Breast epithelium (tissue), 4 donors: ENCODE results near the gene IL19. TPM values are rescaled to one million over a fixed set of nuclear protein-coding genes. Genes with fewer than 3 reads are reported as not detected.

Experiments used
- DNase-seq, 2 donors: peaks; one replicate each; pipeline ENCODE4 v3.0.0-alpha.2; 2019; ENCODE audit warnings: low spot score in 2 of 2
- H3K27ac ChIP-seq, 2 donors: fragments of 200-600 bp; sonication (generic) in 1 of 2; one replicate each; pipeline ENCODE4 v1.5.1; 2016 to 2019; ENCODE audit warnings: mild to moderate bottlenecking in 1 of 2
- H3K27me3 ChIP-seq, 2 donors: fragments of 200-600 bp; sonication (generic) in 1 of 2; one replicate each; pipeline versions ENCODE4 v1.5.1 to v1.6.0; 2017 to 2019; ENCODE audit warnings: control low read depth in 1 of 2, mild to moderate bottlenecking in 1 of 2
- H3K36me3 ChIP-seq: fragments of 200-600 bp; one replicate; pipeline ENCODE4 v1.5.1; 2019
- H3K4me1 ChIP-seq, 2 donors: fragments of 200-600 bp; sonication (generic); one replicate each; pipeline ENCODE4 v1.5.1; 2016 to 2019; ENCODE audit warnings: control low read depth in 1 of 2
- H3K4me3 ChIP-seq, 3 donors: fragments of 200-600 bp; sonication (generic); 1 replicate in 2 of 3; 2 replicates in 1 of 3; pipeline ENCODE4 v1.5.1; 2016 to 2019; ENCODE audit warnings: mild to moderate bottlenecking in 3 of 3, moderate library complexity in 2 of 3
- H3K9me3 ChIP-seq, 2 donors: fragments of 200-600 bp; sonication (generic) in 1 of 2; one replicate each; pipeline ENCODE4 v1.5.1; 2016 to 2019; ENCODE audit warnings: control low read depth in 1 of 2
- POLR2A ChIP-seq: fragments of 450-650 bp; IDR thresholded peaks from one replicate; pipeline ENCODE4 v1.6.1; 2016; ENCODE audit warnings: antibody characterized with exemption, mild to moderate bottlenecking, moderate library complexity
- POLR2AphosphoS5 ChIP-seq, 3 donors: sonication (generic); formaldehyde crosslinking; IDR thresholded peaks; one replicate each; pipeline ENCODE4 v1.6.1; 2017; ENCODE audit warnings: antibody characterized with exemption in 3 of 3
- intact Hi-C: fragments of 100-400 bp; cut with DNase I; formaldehyde crosslinking; loops from one replicate; pipeline ENCODE4 v1.15.1; 2023; ENCODE audit warnings: low total_unique reads
- total RNA-seq, 3 donors: library from RNA; depleted of rRNA; stranded (reverse); fragments of >200 nt; gene quantifications; one replicate each; pipeline ENCODE4 v1.1.0, GENCODE V29; 2016
- TF ChIP-seq, protein P1 (sequence below), 3 donors: fragments of 450-650 bp; IDR thresholded peaks; one replicate each; pipeline ENCODE4 v1.5.1; 2016 to 2017; ENCODE audit warnings: antibody characterized with exemption in 3 of 3, mild to moderate bottlenecking in 3 of 3, moderate library complexity in 3 of 3

The IL19 gene
- total RNA-seq, 3 donors from 2014 or later = not detected

DNA sequence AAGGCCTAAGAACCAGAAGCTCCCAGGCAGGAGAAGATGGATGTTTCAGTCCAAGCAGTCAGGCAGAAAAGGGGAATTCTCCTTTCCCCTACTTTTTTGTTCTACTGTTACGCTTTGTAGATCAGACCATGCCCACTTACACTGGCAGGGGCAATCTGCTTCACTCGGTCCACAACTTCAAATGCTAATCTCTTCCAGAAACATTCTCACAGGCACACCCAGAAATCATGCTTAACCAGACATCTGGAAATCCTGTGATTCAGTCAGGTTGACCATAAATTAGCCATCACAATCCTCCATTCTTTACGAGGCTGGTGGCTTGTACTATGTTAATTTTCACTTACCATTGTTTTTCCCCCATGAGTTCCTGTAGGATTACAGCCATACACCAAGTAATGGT is 25.5 kb downstream of the IL19 start:
- Histone ChIP-seq H3K9me3 (no peaks in the 10 kb centered on the region), H3K27ac (no peak overlapping the region), H3K4me1 (no peaks in the 10 kb centered on the region), H3K4me3 (no peak overlapping the region), H3K27me3 (no peaks in the 10 kb centered on the region), H3K36me3 (no peaks in the 10 kb centered on the region)
- intact Hi-C loops = no loop called here
- DNase-seq = no peak
- no peak for TF ChIP-seq POLR2A
- no peak for TF ChIP-seq POLR2AphosphoS5 (IDR thresholded peaks at IDR 0.05)
- TF ChIP-seq, protein P1, sequence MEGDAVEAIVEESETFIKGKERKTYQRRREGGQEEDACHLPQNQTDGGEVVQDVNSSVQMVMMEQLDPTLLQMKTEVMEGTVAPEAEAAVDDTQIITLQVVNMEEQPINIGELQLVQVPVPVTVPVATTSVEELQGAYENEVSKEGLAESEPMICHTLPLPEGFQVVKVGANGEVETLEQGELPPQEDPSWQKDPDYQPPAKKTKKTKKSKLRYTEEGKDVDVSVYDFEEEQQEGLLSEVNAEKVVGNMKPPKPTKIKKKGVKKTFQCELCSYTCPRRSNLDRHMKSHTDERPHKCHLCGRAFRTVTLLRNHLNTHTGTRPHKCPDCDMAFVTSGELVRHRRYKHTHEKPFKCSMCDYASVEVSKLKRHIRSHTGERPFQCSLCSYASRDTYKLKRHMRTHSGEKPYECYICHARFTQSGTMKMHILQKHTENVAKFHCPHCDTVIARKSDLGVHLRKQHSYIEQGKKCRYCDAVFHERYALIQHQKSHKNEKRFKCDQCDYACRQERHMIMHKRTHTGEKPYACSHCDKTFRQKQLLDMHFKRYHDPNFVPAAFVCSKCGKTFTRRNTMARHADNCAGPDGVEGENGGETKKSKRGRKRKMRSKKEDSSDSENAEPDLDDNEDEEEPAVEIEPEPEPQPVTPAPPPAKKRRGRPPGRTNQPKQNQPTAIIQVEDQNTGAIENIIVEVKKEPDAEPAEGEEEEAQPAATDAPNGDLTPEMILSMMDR (IDR thresholded peaks at IDR 0.05) = no peak

GRCh38 chr1:206796981-206797402 is 26.4 kb downstream of the IL19 start:
- Histone ChIP-seq H3K9me3 (no peaks in the 10 kb centered on the region), H3K4me1 (no peaks in the 10 kb centered on the region), H3K27me3 (no peaks in the 10 kb centered on the region), H3K36me3 (no peaks in the 10 kb centered on the region), H3K27ac (no peak overlapping the region), H3K4me3 (no peak overlapping the region)
- TF ChIP-seq POLR2A = no peak
- TF ChIP-seq POLR2AphosphoS5 (IDR thresholded peaks at IDR 0.05) = no peak
- TF ChIP-seq, protein P1 (IDR thresholded peaks at IDR 0.05) = no peak
- intact Hi-C loops = no loop called here
- DNase-seq = no peak

GRCh38 chr1:206797534-206798383 is 27.2 kb downstream of the IL19 start:
- H3K36me3 ChIP-seq = no peaks in the 10 kb centered on the region
- H3K4me3 ChIP-seq = no peak overlapping the region
- no peaks in the 10 kb centered on the region for H3K4me1 ChIP-seq
- TF ChIP-seq POLR2A (no peak), POLR2AphosphoS5 (IDR thresholded peaks at IDR 0.05) (no peak)
- TF ChIP-seq, protein P1 (IDR thresholded peaks at IDR 0.05) = no peak
- H3K27ac ChIP-seq = no peak overlapping the region
- H3K27me3 ChIP-seq = no peaks in the 10 kb centered on the region
- no peak for DNase-seq
- intact Hi-C loops = no loop called here
- H3K9me3 ChIP-seq = no peaks in the 10 kb centered on the region

- intact Hi-C loops = no loop called here
- Histone ChIP-seq H3K27ac (no peak overlapping the region), H3K9me3 (no peaks in the 10 kb centered on the region), H3K4me3 (no peak overlapping the region), H3K36me3 (no peaks in the 10 kb centered on the region), H3K27me3 (no peaks in the 10 kb centered on the region), H3K4me1 (no peaks in the 10 kb centered on the region)
- DNase-seq = no peak
- no peak for TF ChIP-seq POLR2AphosphoS5 (IDR thresholded peaks at IDR 0.05)
- no peak for TF ChIP-seq POLR2A
- TF ChIP-seq, protein P1 (IDR thresholded peaks at IDR 0.05) = no peak
Measured at GRCh38 chr1:206798384-206798996, 27.9 kb downstream of the IL19 start.

- no peak for DNase-seq
- H3K27ac ChIP-seq = no peak overlapping the region
- H3K4me3 ChIP-seq = no peak overlapping the region
- no peaks in the 10 kb centered on the region for H3K9me3 ChIP-seq
- H3K36me3 ChIP-seq = no peaks in the 10 kb centered on the region
- no peaks in the 10 kb centered on the region for H3K4me1 ChIP-seq
- intact Hi-C loops = no loop called here
- no peak for TF ChIP-seq POLR2AphosphoS5 (IDR thresholded peaks at IDR 0.05)
- TF ChIP-seq, protein P1 (IDR thresholded peaks at IDR 0.05) = no peak
- no peak for TF ChIP-seq POLR2A
- no peaks in the 10 kb centered on the region for H3K27me3 ChIP-seq
Measured at GRCh38 chr1:206799311-206799710, 28.7 kb downstream of the IL19 start.
